Osteocyte (in vitro differentiated cells): ENCODE data around the gene KLC4. TPM values are rescaled to one million over a fixed set of nuclear protein-coding genes. Genes with fewer than 3 reads are reported as not detected.

Experiments used
- DNase-seq: peaks from one replicate; pipeline ENCODE4 v3.0.0; 2021; ENCODE audit warnings: mixed read lengths; ENCODE audit not compliant: unreplicated experiment; ENCODE audit errors: extremely low spot score
- H3K27ac Mint-ChIP-seq: one replicate; pipeline ENCODE4 v1.8.0; 2021; ENCODE audit warnings: mild to moderate bottlenecking, mixed read lengths; ENCODE audit not compliant: unreplicated experiment
- H3K27me3 Mint-ChIP-seq: one replicate; pipeline ENCODE4 v1.8.0; 2021; ENCODE audit warnings: mixed read lengths; ENCODE audit not compliant: unreplicated experiment
- H3K36me3 Mint-ChIP-seq: one replicate; pipeline ENCODE4 v1.8.0; 2021; ENCODE audit warnings: mixed read lengths; ENCODE audit not compliant: unreplicated experiment
- H3K4me1 Mint-ChIP-seq: one replicate; pipeline ENCODE4 v1.8.0; 2021; ENCODE audit warnings: mixed read lengths; ENCODE audit not compliant: unreplicated experiment
- H3K4me3 Mint-ChIP-seq: one replicate; pipeline ENCODE4 v1.8.0; 2021; ENCODE audit warnings: mild to moderate bottlenecking, moderate library complexity, mixed read lengths; ENCODE audit not compliant: unreplicated experiment
- H3K9me3 Mint-ChIP-seq: one replicate; pipeline ENCODE4 v1.8.0; 2021; ENCODE audit warnings: mixed read lengths; ENCODE audit not compliant: unreplicated experiment
- total RNA-seq: library from RNA; stranded (reverse); gene quantifications from 2 replicates; pipeline ENCODE4 v1.2.1, GENCODE V29; 2021
- TF ChIP-seq, protein P1 (sequence below): fragments of 200-600 bp; sonication (generic); IDR thresholded peaks from 2 replicates; pipeline ENCODE4 v1.5.0; 2021; ENCODE audit warnings: antibody characterized with exemption, mild to moderate bottlenecking, moderate library complexity

Gene KLC4
- total RNA-seq, 1 donor from 2014 or later: 44.5 TPM

DNA sequence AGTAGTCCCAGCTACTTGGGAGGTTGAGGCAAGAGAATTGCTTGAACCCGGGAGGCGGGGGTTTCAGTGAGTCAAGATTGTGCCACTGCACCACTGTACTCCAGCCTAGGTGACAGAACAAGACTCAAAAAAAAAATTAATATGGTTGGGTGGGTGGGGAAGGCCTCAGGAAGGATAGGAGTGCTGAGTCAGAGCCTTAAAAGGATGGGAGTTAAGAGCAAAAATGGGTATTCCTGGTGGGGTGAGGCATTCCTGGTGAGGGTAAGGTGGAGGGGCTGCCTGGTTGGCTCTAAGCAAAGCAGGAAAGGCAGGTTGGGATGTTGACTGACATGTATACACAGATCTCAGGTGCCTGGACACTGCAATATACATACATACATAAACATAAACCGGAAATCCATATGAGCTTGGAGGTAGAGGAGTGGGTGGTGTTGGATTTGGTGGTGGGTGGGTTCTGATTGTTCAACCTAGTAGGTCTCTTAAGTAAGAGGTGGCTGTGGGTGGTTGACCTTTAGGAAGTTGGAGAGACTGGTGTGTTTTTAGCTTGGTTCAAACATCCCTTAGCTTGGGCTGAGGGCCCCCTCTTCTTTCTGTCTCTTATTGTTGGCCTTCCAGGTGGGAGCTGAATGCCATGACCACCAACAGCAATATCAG lies 39.3 kb upstream of the KLC4 start:
- Mint-ChIP-seq H3K4me1 (peaks cover 37% of the 10 kb centered on the region), H3K4me3 (no peak overlapping the region), H3K27ac (peak overlapping the region; percentile 63), H3K9me3 (no peaks in the 10 kb centered on the region), H3K27me3 (no peaks in the 10 kb centered on the region), H3K36me3 (peaks cover 37% of the 10 kb centered on the region)
- no peak for DNase-seq
- TF ChIP-seq, protein P1, sequence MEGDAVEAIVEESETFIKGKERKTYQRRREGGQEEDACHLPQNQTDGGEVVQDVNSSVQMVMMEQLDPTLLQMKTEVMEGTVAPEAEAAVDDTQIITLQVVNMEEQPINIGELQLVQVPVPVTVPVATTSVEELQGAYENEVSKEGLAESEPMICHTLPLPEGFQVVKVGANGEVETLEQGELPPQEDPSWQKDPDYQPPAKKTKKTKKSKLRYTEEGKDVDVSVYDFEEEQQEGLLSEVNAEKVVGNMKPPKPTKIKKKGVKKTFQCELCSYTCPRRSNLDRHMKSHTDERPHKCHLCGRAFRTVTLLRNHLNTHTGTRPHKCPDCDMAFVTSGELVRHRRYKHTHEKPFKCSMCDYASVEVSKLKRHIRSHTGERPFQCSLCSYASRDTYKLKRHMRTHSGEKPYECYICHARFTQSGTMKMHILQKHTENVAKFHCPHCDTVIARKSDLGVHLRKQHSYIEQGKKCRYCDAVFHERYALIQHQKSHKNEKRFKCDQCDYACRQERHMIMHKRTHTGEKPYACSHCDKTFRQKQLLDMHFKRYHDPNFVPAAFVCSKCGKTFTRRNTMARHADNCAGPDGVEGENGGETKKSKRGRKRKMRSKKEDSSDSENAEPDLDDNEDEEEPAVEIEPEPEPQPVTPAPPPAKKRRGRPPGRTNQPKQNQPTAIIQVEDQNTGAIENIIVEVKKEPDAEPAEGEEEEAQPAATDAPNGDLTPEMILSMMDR: no peak

DNA sequence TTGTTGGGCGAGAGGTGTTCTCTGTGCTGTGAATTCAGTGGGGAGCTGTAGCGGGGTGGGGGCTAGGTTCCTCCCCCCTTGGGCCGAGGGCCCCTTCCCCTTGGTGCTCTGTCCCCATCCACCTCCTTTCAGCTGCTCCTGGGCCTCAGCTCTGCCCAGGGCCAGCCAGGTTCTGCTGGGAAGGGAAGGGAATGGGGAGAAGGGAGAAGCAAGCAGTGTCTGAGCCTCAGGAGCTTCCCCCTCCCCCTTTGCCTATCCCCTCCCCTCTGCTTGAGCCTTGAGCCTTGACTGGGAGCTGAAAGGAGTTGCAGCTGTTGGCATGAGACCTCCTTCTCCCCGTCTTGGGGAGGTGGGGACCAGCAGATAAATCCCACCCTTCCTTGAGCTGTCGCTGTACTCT lies 38.6 kb upstream of the KLC4 start:
- peak overlapping the region; percentile 97 for H3K4me3 Mint-ChIP-seq

DNA sequence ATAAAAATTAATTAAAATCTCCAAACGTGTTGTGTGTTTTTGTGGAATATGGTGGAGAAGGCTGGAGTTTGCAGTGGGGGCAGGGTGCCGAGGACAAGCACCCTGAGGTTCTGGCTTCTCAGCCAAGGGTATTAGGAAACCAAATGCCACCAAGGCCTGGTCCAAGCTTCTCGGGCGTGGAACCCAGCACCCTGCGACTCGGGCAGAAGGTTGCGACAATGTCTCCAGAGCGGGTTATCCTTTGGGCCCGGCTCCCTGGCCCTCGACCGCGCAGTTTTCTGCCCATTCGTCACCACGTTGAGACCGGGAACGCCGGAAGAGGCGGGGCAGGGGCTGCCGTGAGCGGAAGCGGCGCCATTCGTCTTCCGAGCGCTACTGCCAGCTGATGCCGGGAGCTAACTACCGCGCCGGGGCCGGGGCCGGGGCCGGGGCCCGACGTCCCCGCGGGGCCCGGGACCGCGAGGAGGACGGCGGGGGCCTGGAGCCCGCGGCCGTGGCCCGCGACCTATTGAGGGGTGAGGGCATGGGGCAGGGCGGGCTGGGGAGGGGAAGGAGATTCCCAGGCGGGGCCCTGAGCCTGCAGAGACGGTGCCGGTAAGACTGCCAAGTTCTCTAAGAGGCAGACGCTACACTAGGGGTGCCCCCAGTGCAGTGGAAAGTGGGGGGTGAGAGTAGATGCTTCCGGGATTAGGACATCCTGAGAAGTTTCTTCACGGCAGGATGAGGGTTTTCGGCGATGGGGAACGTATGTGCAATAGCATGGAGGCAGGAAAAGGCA lies 38.0 kb upstream of the KLC4 start, which contains the start of gene RRP36:
RRP36 (plus strand) TSS at position 354 of the 778 bp plus-strand sequence; CDS start at position 386, 32 bp downstream.
- TF ChIP-seq, protein P1: no peak
- peaks cover 27% of the 10 kb centered on the region for H3K4me1 Mint-ChIP-seq
- peak; percentile 89 for DNase-seq
- peak within 1 kb of the TSS; percentile 97 for H3K4me3 Mint-ChIP-seq
- no peaks in the 10 kb centered on the region for H3K27me3 Mint-ChIP-seq
- no peaks in the 10 kb centered on the region for H3K9me3 Mint-ChIP-seq
- peak within 1 kb of the TSS; percentile 92 for H3K27ac Mint-ChIP-seq
- H3K36me3 Mint-ChIP-seq: peaks cover 39% of the 10 kb centered on the region

More for the DNA sequence above, 38.6 kb upstream of the KLC4 start:
- Mint-ChIP-seq H3K9me3 (no peaks in the 10 kb centered on the region), H3K4me1 (peaks cover 33% of the 10 kb centered on the region), H3K36me3 (peaks cover 39% of the 10 kb centered on the region), H3K27ac (peak overlapping the region; percentile 82), H3K27me3 (no peaks in the 10 kb centered on the region)
- DNase-seq: no peak
- TF ChIP-seq, protein P1: no peak

DNA sequence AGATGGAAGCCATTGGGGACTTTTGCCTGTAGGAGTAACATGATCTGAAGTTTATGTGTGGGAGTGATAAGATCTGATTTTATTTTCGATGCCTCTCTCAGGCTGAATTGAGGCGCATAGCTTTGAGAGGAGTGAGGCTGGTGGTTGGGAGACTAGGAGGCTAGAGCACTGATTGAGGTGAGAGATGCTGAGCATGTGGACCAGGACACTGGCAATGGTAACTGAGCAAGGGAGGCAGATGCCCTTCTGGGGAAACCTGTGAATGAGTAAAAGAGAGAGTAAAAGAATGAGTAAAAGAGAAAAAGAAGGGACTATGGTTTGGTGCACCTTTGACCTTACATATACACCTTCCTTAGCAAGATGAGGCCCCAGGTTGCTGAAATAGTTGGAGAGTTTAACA lies 35.0 kb upstream of the KLC4 start:
- peak overlapping the region; percentile 56 for H3K27ac Mint-ChIP-seq
- TF ChIP-seq, protein P1: no peak
- no peak for DNase-seq
- H3K9me3 Mint-ChIP-seq: no peaks in the 10 kb centered on the region
- H3K4me3 Mint-ChIP-seq: peak overlapping the region; percentile 6
- peaks cover 20% of the 10 kb centered on the region for H3K4me1 Mint-ChIP-seq
- H3K27me3 Mint-ChIP-seq: no peaks in the 10 kb centered on the region
- peaks cover 33% of the 10 kb centered on the region for H3K36me3 Mint-ChIP-seq

DNA sequence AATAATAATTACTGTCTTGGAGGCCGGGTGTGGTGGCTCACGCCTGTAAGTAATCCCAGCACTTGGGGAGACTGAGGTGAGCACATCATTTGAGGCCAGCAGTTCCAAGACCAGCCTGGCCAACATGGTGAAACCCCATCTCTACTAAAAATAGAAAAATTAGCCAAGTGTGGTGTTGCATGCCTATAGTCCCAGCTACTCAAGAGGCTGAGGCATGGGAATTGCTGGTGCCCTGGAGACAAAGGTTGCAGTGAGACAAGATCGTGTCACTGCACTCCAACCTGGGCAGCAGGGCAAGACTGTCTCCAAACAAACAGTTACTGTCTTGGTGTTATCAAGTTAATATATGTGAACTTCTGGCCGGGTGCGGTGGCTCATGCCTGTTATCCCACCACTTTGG lies 33.1 kb upstream of the KLC4 start:
- Mint-ChIP-seq H3K4me3 (no peak overlapping the region), H3K9me3 (no peaks in the 10 kb centered on the region), H3K27ac (no peak overlapping the region), H3K27me3 (no peaks in the 10 kb centered on the region), H3K36me3 (peaks cover 37% of the 10 kb centered on the region), H3K4me1 (peaks cover 11% of the 10 kb centered on the region)
- no peak for DNase-seq
- TF ChIP-seq, protein P1: no peak
